ENCODE data around the gene PHKB.
"Not testable (repeated sequence)": the region's sequence is repeated elsewhere in the genome, so short reads cannot be mapped to it uniquely, and the experiment has no call there.

Gene PHKB

GRCh38 chr16:47470211-47470610, 9.1 kb downstream of the PHKB start:
- no peak for DNase-seq

- no peak for DNase-seq
Measured at GRCh38 chr16:47470810-47471209, 9.7 kb downstream of the PHKB start.

DNA sequence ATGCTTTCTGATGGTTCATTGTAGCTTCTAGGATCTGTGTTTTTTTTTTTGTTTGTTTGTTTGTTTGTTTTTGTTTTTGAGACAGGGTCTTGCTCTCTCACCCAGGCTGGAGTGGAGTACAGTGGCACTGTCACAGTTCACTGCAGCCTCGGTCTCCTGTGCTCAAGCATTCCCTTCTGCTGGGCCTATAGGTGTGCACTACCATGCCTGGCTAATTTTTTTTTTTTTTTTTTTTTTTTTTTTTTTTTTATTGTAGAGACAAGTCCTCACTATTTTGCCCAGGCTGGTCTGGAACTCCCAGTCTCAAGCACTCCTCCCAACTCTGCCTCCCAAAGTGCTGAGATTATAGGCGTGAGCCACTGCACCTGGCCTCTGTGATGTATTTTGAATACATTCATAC, 11.9 kb downstream of the PHKB start:
- DNase-seq, result not testable (repeated sequence)

DNA sequence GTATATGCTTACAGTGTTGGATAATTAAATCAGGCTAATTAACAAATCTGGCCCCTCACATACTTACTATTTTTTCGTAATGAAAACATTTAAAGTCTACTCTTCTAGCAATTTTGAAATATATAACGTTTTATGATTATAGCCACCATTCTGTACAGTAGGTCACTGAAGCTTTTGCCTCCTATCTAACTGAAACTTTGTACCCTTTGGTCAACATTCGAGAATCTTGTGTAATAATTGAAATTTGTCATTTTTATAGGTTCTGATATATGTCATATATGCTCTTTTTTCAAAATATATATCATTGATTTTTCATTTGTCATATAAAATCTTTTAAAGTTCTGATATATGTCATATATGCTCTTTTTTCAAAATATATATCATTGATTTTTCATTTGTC, 12.7 kb downstream of the PHKB start:
- no peak for DNase-seq

DNA sequence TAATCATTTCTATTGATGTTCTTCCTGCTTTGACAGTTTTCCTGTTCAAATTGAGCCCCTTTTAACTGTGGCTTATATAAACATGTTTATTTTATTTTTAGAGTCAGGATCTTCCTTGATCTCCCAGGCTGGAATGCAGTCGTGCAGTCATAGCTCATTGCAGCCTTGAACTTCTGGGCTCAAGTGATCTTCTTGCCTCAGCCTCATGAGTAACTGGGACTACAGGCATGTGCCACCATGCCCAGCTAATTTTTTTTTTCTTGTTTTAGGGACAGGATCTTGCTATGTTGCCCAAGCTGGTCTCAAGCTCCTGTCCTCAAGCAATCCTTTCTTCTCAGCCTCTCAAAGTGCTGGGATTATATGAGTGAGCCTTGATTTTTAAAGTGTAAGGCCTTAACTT, 14.7 kb downstream of the PHKB start:
- no peak for DNase-seq

GRCh38 chr16:47476654-47477345, 15.7 kb downstream of the PHKB start:
- DNase-seq, result no peak

DNA sequence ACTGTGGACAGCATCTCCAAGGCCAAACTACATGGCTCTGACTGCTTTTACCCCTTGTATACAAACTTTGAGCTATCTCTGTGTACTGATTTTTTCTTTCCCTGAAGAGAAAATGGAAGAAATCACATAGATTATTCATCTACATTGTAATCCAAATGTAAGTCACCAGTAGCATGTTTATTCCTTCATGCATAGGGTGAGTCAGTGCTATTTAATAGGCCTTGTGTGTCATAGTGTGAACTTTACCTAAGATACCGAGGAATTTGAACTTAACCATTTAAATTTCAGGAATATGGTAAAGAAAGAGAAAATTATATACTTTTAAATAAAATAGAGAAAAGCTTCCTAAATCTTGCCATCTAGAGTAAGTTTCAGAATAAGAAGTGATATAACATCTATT, 16.5 kb downstream of the PHKB start:
- no peak for DNase-seq

- DNase-seq, result no peak
Measured at GRCh38 chr16:47480410-47480809, 19.3 kb downstream of the PHKB start.

DNA sequence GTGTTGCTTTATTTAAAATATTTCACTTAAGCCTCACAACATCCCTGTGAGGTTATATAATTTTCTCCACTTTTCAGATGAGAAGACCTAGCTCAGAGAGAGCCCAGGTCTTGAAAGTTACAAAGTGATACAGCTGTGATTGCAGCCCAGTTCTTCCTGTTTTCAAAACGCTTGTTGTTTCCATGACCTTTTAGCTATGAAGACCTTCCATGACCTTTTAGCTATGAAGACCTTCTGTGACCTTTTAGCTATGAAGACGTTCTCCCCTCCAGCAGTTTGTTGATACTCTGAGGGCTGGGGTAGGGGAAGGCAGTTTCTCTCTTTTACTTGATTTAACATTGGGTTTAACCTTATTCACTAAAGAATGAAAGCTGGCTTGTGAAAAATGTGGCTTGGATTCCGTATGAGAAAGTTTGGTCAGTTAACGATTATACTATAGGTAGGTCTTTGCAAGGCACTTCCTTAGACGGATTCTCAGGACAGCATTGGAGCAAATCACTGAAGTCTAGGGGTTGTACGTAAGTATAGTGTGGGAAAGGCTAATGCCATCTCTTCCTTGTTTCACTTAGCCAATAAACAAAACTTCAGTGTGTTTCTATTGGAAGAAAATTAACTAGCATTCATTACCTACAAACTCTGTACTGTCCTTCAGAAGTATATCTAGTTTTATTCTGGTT, 20.7 kb downstream of the PHKB start:
- DNase-seq, result no peak

GRCh38 chr16:47483616-47484015, 22.5 kb downstream of the PHKB start:
- no peak for DNase-seq

- DNase-seq, result no peak
Measured at GRCh38 chr16:47486856-47487255, 25.7 kb downstream of the PHKB start.

DNA sequence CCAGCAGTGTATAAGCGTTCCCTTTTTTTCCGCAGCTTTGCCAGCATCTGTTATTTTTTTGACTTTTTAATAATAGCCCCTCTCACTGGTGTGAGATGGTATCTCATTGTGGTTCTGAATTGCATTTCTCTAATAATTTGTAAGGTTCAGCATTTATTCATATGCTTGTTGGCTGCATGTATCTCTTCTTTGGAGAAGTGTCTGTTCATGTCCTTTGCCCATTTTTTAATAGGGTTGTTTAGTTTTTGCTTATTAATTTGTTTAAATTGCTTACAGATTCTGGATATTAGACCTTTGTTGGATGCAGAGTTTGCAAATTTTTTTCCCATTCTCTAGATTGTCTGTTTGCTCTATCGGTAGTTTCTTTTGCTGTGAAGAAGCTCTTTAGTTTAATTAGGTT, 26.9 kb downstream of the PHKB start:
- DNase-seq, result no peak

- no peak for DNase-seq
Measured at GRCh38 chr16:47490471-47490870, 29.3 kb downstream of the PHKB start.

DNA sequence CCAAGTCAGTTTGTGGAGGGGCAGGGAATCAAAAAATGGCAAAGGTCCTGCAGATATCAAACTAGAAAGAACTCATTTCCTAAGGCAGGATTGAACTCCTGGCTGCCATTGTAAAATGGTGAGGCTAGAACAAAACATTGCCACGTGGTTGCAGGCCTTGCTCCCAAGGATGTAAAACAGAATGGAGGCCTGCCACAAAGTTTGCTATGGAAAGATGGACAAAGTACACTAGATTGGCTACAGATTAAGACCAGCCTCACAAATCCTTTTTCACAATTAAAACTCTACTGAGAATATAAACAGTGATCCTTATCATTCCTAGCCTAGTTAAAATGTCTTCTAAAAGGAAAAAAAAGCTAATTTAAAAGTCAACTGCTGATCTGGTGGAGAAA, 30.9 kb downstream of the PHKB start:
- no peak for DNase-seq

GRCh38 chr16:47492428-47493377, 31.6 kb downstream of the PHKB start:
- no peak for DNase-seq

DNA sequence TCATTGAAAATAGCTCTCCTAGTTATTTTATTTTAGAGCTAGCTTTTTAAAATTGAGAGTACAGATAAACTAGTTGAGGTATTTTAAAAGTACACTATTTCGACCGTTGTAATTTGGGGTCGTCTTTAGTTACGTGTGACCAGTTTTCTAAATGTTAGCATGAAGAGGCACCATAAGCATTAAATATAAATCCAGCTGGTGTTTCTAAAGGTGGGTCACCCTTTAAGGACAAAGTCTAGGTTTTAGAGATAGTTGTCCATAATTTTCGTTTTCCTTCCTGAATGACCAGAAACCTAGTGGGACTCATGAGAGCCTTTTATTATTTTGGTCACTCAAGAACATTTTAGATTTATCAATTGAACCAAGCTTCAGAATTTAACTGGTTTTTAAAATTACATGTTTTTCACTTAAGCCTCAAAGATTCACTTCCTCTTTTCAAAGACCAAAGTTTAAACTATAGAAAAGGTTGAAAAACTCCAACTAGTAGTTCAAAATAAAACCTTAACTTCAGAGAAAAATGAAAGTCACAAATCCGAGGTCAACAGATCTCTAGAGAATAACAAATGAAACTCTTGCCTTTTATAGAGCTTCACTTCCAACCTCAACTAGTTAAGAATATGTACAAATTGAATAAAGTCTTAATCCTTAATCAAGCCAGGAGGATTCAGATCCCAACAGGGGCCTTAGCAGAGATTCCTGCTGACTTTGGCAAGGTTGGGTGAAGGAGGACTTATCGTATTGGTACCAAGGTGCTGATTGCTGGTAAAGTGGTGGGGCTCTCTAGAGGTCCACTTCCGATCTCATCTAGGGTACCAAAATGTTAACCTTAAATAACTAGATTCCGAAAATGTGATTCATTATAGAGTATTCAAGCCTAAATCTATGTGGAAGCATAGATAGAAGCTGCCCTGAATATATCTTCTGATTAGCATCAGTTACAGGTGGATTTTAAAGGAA, 32.5 kb downstream of the PHKB start:
- no peak for DNase-seq

DNA sequence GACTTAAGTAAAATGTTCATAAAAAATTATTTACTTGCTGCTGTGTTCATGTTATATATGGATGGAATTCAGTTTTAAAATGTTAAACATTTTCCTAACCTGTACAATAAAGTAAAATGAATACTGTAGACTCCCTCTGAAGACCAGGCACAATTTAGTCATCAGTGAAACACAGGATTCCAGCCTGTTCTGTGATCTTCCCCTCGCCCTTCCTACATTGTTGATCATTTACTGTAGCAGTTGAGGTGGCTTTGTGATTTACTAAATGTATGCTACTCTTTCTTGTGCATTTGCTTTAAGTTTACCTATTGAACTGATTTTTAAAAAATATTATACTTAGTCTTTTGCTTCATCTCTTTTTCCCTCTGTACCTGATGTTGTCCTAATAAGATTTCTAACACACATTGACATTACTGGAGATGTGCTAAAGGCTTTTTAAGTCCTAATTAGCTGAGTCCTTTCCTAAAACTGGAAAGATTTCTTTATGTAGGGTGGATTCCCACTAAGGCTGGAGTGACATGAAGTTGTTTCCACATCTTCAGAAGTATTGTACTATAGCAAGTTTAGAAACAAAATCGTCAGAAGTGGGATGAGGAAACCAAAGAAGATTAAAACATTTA, 38.1 kb downstream of the PHKB start:
- DNase-seq, result no peak

DNA sequence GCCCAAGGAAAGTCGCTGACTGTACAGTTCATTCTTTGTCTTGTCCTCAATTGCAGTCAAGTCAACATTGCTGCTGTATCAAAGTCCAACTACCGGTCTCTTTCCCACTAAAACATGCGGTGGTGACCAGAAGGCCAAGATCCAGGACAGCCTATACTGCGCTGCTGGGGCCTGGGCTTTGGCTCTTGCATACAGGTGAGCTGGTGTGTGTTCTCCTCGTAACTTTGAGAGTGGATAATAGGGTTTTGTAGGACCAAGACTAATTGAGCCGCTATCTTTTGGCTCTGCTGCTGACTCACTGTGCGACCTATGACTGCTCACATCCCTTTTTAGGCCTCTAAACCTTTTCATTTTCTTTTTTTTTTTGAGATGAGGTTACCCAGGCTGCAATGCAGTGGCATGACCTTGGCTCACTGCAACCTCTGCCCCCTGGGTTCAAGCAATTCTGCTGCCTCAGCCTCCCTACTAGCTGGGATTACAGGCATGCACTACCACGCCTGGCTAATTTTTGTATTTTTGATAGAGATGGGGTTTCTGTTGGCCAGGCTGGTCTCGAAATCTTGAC, 38.7 kb downstream of the PHKB start:
- no peak for DNase-seq

GRCh38 chr16:47503936-47504335, 42.8 kb downstream of the PHKB start:
- DNase-seq, result no peak

DNA sequence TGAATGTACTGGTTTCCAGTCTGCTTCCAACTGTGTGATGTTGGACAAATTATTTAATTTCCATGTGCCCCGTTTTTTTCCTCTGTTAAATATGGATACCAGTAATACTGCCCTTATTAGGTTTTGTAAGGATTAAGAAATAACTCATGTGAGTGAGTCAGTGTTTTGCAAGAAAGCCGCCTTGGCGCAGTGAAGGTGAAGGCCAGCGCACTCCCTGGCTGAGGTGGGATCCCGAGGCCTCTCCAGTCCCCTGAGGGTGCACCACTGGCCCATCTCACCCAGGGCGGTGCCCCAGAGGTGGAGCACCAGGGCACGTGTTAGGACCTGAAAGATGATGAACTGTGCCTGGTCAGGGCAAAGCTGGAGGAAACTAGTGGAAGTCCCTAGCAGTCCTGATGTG, 43.5 kb downstream of the PHKB start:
- DNase-seq, result no peak

DNA sequence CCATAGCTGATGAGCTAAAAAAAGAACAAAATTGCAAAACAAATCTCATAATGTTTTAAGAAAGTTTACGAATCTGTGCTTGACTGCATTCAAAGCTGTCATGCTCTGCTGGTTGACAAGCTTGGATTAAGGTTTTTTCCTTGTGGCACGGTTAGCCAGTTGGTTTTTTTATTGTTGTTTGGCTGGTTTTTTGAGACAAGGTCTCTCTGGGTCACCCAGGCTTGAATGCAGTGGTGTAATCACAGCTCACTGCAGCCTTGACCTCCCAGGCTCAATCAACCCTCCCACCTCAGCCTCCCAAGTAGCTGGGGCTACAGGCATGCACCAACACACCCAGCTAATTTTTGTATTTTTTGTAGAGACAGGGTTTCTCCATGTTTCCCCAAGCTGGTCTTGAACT, 45.7 kb downstream of the PHKB start:
- DNase-seq, result no peak

GRCh38 chr16:47507701-47508100, 46.6 kb downstream of the PHKB start:
- DNase-seq, result no peak
